GM18498 (cell line): ENCODE measurements around the gene NPEPL1.
A peak's percentile ranks its signal among the peaks of the same experiment; 100 is the strongest.
"Not testable (repeated sequence)": the region's sequence is repeated elsewhere in the genome, so short reads cannot be mapped to it uniquely, and the experiment has no call there.

Experiments used
- ATAC-seq: cut with Tn5 transposase; IDR thresholded peaks from one replicate; pipeline ENCODE4 v1.9.1; 2021; ENCODE audit warnings: mild to moderate bottlenecking, moderate library complexity; ENCODE audit not compliant: unreplicated experiment

The NPEPL1 gene, protein sequence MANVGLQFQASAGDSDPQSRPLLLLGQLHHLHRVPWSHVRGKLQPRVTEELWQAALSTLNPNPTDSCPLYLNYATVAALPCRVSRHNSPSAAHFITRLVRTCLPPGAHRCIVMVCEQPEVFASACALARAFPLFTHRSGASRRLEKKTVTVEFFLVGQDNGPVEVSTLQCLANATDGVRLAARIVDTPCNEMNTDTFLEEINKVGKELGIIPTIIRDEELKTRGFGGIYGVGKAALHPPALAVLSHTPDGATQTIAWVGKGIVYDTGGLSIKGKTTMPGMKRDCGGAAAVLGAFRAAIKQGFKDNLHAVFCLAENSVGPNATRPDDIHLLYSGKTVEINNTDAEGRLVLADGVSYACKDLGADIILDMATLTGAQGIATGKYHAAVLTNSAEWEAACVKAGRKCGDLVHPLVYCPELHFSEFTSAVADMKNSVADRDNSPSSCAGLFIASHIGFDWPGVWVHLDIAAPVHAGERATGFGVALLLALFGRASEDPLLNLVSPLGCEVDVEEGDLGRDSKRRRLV

DNA sequence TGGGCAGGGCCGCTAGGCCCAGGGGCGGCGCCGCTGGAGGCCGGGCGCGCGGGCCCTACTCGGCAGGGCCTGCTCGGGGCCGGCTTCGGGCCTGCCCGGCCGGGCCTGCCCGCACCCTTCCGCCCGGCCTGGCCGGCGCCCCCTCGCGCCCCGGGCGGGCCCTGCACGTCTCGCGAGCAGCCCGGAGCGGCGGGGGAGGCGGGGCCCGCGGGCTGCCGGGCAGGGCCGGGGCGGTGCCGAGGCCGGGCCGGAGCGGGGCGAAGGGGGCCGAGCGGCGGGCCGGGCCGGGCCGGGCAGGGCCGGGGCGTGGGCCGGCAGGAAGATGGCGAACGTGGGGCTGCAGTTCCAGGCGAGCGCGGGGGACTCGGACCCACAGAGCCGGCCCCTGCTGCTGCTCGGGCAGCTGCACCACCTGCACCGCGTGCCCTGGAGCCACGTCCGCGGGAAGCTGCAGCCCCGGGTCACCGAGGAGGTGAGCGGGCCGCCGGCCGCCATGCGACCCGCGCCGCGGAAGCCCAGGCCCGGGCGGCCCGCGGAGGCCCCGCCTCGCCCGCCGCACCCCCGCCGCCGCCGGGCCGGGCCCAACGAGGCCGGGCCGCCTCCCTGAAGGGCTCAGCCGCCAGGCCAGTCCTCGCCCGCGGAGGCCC is at the start of gene NPEPL1:
Gene NPEPL1, plus strand, starts transcription at position 222 of the 647 bp plus-strand sequence. Its CDS starts 101 bp downstream, at position 323.
- ATAC-seq = peak; percentile 96

GRCh38 chr20:58642896-58643295 is 49.7 kb upstream of the NPEPL1 start:
- not testable (repeated sequence) for ATAC-seq

GRCh38 chr20:58645412-58645968 is 47.1 kb upstream of the NPEPL1 start:
- no peak for ATAC-seq

- no peak for ATAC-seq
Observed at GRCh38 chr20:58646257-58646656, 46.3 kb upstream of the NPEPL1 start.

DNA sequence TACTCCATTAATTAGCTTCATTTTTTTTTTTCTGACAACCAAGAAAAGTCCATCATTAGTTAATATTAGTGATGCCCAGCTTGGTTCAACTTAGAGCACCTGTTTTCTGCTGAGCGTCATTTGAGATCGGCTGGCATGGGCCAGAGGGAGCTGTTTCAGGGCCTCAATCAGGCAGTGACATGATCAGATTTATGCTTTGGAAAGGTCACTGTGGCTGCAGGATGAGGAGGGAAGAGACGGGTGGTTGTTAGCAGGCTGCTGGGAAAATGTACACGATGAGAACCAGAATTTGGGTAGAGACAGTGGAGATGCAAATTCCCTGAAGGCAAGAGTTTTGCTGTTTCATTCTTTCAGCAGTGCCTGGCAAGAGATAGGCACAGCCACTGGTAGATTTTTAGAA is 45.9 kb upstream of the NPEPL1 start:
- ATAC-seq = no peak

DNA sequence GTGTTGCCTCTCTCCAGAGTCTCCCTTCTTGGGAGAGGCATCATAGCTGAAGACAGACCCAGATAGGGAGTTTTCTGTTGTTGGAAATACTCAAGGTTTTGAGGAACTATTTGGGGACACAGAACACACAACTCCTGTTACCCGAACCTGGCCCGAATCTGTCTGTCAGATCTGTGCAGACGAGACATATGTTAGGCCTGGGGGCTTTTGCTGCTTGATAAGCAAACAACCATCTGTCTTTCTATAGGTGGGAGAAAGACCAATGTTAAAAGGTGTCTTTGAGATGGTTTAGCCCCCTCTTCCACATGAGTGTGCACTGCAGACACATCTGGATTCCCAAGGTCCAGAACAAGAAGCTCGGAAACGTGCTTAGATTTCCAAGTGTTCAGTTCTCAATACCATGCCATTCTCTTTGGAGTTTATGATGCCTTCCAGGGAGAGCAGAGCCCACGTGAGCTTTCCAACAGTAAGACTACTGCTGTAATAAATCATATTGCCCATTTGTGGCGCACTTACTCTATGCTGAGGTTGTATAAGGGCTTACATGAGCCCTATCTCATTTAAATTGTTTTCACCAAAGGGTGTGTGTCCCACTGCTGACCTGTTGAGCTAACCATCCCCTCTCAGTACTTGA is 45.3 kb upstream of the NPEPL1 start:
- no peak for ATAC-seq

DNA sequence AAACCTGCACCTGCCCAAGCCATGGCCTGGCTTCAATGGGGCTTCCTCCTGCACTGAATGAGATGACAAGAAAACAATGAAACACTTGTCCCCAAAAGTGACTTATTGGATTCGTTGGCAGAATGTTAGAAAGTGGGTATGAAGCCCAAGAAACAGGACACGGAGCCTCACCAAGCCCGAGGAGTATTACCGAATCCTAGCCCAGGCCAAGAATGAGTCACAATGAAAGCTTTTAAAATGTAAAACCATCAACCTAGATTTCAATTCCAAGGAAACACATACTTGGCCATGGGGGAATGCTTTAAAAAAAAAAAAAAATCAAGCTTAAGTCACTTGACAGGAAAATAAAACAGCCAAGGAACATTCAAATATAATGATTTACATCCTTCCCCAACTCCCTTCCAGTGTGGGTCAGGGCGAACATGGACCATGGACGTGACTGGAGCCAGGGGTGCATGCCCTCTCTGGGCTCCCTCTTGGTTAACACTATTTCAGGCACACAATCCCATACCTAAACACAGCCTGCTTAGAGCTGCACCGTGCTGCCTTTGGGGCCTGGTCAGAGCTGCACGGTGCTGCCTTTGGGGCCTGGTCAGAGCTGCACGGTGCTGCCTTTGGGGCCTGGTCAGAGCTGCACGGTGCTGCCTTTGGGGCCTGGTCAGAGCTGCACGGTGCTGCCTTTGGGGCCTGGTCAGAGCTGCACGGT is 44.7 kb upstream of the NPEPL1 start:
- no peak for ATAC-seq

DNA sequence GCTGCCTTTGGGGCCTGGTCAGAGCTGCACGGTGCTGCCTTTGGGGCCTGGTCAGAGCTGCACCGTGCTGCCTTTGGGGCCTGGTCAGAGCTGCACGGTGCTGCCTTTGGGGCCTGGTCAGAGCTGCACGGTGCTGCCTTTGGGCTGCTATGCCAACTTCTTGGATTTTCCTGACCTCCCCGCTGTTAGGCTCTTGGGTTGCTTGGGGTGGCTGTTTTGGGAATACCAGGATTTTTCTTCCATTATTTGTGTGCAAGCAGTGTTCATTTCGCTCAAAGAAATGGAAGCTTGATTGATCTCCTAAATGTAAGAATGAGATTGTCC is 44.1 kb upstream of the NPEPL1 start:
- ATAC-seq = not testable (repeated sequence)

DNA sequence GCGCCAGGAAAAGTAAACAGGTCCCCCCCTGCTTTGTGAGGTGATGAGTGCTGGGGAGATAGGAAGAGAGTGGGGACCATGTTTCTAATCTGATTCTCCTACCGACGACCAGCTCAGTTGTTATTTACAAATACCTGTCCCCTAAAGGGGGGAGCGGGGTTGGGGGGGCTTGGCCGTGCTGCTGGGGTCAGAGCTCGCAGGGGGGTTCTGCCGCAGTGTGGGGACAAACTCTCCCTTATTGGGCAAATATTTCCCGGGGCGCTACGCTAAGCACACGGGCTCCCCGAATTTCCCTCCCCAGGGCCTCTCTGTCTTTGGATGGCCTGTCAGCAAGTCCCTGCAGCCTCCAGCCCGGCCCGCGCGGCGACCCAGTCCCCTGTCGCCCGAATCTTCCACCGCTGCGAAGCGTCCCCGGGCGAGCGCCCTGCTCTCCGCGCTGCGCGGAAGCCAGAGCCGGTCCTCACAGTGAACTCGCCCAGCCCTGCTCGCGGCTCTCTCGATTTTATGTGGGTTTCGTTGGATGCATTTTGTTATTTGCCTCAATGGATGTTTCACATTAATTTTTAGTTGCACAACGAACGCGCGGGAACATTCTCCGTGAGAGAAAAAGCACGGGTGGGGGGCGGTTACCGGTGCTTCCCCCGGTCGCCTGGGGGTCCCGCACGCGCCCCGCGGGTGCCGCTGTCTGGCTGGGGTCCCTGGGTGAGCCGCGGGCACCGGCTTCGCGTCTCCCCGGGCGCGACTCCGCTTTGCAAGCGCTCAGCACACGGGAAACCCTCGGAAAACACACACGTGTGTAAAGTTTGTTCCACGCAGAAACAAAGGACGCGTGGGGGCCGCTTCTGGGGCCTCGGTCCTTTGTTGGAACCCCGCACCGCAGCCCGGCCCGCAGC is 43.1 kb upstream of the NPEPL1 start:
- ATAC-seq = no peak

DNA sequence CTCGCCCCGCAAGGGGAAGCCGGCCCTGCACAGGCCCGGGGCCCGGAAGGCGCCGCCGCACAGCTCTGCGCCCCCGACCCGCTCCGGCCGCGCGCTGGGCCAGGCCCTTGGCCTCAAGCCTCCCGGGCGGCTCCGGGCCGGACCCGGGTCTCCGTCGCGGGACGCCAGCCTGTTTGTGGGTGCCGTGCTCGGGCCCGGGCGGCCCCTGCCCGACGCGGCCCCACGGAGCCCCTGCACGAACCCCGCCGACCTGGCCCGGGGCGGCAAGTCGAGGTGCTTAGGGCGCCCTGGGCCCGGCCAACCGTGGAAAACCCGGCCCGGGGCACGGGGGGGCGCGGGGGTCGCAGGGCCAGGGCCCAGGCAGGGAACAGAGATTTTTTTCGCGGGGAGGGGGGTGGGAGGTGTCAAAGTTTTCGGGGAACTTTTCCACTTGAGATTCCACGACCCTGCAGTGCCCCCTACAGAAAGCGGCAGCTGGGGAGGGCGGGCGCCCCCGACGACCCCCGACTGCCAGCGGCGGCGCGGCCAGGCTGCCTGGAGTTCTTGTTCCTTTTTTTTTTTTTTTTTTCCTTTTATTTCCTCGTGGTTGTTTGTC is 42.3 kb upstream of the NPEPL1 start:
- peak; percentile 21 for ATAC-seq

GRCh38 chr20:58650776-58651558 is 41.6 kb upstream of the NPEPL1 start, which contains the start of gene STX16:
STX16 (plus strand) TSS chr20:58651283; CDS start chr20:58652007, 724 bp downstream.
- ATAC-seq = peak; percentile 65

DNA sequence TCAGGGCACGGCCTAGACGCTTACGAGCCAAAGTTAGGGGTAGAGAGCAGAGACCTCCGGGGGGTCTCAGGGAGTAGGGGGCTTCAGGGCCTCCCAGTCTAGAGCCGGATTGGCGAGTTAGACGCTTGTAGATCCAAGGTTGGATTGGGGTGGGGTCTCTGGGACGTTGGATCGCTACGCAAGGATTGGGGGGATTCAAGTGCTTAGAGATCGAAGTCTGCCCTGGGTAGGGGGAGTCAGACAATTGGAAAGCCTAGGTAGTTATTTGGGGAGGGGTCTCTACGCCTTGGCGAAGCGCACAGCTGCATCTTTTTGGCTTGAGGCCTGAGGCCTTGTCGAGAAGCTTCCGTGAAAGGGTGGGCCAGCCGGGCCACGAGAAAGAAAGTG is 41.0 kb upstream of the NPEPL1 start:
- ATAC-seq = no peak

DNA sequence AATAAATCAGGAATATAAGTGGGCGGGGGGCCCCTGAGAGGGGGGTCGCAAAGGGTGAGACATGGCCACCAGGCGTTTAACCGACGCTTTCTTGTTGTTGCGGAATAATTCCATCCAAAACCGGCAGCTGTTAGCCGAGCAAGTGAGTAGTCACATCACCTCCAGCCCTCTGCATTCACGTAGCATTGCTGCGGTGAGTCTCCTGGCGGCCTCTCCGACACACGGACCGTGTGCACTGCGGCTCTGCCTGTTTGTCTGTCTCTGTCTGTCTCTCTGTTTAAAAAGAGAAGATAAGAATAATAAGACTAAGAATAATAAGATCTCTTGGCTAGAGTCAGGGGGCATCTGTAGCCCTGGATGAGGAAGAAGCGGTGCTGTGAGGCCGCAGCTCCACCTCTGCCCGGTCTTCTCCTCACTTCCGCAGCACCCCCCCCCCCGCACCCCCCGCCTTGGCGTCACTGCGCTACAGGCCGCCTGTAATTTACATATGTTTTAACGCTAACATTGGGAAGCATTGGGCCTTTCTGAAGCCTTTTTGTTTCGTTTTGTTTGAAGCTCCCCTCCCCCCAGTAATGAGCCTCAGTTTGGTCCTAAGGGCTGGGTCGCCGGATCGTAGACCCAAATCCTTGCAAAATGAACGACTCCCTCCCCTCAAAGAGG is 40.5 kb upstream of the NPEPL1 start:
- ATAC-seq = peak; percentile 43

DNA sequence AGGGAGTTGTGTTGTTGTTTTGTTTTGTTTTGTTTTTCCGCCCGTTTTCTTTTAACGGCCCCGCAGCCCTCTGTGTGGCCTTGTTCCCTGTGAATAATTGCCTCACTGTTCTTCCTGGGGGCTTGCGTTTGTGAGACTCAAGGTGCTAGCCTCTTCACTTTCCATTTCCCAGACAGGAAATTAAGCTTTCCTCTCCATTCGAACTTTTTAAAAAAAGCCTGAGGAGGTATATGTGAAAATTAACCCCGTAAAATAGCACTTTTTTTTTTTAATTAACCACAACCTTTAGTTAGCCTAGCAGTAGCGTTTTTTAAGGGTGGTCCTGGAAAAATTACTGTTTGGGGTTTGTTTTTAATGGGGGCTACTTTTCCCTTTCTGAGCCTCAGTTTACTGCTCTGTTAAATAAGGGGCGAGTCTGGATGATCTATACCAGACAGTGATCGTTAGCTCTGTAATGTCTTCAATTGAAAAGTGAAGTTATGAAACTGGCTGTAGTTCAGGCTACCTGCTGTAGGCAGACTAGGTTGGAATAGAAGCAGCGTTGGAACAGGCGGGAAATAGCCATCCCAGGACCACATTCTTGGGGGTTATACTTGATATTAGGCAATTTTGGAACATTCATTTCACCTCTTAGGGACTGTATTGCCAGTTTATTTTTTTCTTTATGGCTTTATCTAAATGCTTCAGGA is 39.9 kb upstream of the NPEPL1 start:
- ATAC-seq = peak; percentile 8

- no peak for ATAC-seq
Observed at GRCh38 chr20:58654337-58654736, 38.3 kb upstream of the NPEPL1 start.

- no peak for ATAC-seq
Observed at GRCh38 chr20:58655328-58656107, 37.1 kb upstream of the NPEPL1 start.

DNA sequence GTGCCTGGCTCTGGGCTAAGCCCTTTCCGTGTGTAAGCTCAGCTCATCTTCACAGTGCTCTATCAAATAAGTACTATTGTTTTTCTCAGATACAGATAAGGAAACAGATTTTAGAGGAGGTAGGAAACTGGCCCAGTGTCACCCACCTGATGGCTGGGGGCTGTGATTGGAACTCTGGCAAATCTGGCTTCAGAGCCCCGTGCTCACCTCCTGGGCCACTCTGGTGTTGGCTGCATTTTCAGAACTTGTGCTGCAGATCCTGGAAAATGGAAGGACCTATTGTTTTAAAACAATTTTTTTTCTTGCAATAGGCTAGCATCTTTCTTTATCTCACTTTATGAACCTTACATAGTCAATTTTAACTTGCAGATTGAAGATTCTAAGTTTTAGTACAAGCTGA is 35.8 kb upstream of the NPEPL1 start:
- no peak for ATAC-seq
